OCI-LY7 (cell line): ENCODE measurements around the gene BPIFB6.

Experiments
- EZH2phosphoT487 ChIP-seq: fragments of 200-600 bp; sonication (generic); IDR thresholded peaks from 2 replicates; pipeline ENCODE4 v1.6.1; 2018; ENCODE audit warnings: low read depth, borderline replicate concordance, mild to moderate bottlenecking, mixed run types, antibody characterized with exemption, low read length, moderate library complexity, mixed read lengths
- TF ChIP-seq, protein P1 (sequence below): fragments of 200-600 bp; sonication (generic); conservative IDR thresholded peaks from 2 replicates; pipeline ENCODE4 v1.5.1; 2014; ENCODE audit warnings: mild to moderate bottlenecking, antibody characterized with exemption, low read length, moderate library complexity, mixed read lengths

DNA sequence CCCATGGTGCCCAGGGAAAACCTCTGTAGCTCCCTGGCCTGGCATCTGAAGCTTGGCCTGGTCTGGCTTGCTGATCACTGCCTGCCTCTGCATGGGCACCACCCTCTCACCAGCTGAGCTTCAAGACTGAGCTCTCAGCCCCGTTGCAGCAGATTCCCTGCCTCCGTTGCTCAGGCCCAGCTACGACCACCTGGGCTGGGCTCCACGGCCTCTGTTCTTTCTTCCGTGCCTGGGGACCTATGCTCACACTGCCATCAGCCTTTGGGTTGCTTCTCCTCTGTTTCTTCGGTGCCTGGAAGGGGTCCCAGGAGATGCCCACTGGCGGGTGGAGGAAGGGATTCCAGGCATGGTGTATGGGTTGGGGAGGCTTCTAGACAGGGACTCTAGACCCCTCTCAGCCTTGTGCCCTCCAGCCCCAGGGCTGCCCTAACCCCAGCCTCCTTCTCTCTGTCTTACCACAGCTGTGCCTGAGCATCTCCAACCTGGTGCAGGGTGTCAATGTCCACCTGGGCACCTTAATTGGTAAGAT lies 14.8 kb upstream of the BPIFB6 start:
- TF ChIP-seq EZH2phosphoT487 = no peak
- TF ChIP-seq, protein P1, sequence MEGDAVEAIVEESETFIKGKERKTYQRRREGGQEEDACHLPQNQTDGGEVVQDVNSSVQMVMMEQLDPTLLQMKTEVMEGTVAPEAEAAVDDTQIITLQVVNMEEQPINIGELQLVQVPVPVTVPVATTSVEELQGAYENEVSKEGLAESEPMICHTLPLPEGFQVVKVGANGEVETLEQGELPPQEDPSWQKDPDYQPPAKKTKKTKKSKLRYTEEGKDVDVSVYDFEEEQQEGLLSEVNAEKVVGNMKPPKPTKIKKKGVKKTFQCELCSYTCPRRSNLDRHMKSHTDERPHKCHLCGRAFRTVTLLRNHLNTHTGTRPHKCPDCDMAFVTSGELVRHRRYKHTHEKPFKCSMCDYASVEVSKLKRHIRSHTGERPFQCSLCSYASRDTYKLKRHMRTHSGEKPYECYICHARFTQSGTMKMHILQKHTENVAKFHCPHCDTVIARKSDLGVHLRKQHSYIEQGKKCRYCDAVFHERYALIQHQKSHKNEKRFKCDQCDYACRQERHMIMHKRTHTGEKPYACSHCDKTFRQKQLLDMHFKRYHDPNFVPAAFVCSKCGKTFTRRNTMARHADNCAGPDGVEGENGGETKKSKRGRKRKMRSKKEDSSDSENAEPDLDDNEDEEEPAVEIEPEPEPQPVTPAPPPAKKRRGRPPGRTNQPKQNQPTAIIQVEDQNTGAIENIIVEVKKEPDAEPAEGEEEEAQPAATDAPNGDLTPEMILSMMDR = no peak
